ENCODE measurements around the gene HOXA7.

HOXA7 gene

GRCh38 chr7:27170426-27171324 is 14.2 kb upstream of the HOXA7 start:
- no peak for DNase-seq

GRCh38 chr7:27169658-27170425 is 13.4 kb upstream of the HOXA7 start:
- DNase-seq = no peak

GRCh38 chr7:27168265-27168947 is 11.9 kb upstream of the HOXA7 start:
- peak in 1 of 2 donors; percentile 39 for DNase-seq

GRCh38 chr7:27167916-27168264 is 11.4 kb upstream of the HOXA7 start:
- DNase-seq = no peak

GRCh38 chr7:27166531-27167505 is 10.3 kb upstream of the HOXA7 start:
- no peak for DNase-seq

DNA sequence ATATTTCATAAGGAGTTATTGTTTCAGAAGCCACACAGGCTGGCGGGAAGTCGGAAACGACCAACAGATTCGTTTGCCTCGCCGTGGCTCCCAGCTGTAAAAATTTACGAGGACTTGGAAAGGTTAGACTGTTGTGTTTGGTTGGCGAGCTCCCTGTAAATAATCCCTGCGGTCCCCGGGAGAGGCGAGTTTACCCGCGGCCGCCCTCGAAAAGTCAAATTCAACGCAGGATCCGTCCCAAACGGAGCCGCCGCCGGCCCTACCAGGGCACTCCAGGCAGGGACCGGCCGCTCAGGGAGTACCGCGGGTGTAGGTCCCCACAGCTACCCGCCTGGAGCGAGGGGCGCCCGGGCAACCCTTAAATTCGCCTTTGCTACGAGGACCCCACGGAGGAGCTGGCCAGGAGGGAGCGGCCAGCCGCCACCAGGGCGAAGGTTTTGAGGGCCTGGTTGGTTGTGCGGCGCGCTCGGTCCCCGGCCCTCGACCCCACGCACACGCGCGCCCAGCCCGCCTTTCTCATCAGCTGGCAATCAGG is 9.6 kb upstream of the HOXA7 start:
- no peak for DNase-seq

DNA sequence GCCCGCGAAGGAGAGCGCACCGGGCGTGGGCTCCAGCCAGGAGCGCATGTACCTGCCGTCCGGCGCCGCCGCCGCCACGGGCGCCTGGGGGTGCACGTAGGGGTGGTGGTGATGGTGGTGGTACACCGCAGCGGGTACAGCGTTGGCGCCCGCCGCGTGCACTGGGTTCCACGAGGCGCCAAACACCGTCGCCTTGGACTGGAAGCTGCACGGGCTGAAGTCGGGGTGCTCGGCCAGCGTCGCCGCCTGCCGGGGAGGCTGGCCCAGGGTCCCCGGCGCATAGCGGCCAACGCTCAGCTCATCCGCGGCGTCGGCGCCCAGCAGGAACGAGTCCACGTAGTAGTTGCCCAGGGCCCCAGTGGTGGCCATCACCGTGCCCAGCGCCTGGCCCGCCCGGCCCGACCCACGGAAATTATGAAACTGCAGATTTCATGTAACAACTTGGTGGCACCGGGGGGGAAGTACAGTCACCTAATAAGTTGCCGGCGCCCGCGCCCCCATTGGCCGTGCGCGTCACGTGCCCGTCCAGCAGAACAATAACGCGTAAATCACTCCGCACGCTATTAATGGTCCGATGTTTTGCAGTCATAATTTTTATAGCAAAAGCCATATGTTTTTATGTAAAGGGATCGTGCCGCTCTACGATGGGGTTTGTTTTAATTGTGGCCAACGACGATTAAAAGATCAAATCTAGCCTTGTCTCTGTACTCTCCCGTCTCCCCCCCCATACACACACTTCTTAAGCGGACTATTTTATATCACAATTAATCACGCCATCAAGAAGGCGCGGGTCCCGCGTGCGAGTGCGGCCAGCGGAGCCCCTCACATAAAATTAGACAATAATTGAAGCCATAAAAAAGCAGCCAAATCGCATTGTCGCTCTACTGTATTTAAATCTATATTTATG is 8.9 kb upstream of the HOXA7 start, which contains the start of gene HOXA9:
Gene HOXA9 (minus strand): TSS at position 449 of the 907 bp plus-strand sequence. CDS start 80 bp downstream, at position 369.
- DNase-seq = peak; percentile 70 to 75

DNA sequence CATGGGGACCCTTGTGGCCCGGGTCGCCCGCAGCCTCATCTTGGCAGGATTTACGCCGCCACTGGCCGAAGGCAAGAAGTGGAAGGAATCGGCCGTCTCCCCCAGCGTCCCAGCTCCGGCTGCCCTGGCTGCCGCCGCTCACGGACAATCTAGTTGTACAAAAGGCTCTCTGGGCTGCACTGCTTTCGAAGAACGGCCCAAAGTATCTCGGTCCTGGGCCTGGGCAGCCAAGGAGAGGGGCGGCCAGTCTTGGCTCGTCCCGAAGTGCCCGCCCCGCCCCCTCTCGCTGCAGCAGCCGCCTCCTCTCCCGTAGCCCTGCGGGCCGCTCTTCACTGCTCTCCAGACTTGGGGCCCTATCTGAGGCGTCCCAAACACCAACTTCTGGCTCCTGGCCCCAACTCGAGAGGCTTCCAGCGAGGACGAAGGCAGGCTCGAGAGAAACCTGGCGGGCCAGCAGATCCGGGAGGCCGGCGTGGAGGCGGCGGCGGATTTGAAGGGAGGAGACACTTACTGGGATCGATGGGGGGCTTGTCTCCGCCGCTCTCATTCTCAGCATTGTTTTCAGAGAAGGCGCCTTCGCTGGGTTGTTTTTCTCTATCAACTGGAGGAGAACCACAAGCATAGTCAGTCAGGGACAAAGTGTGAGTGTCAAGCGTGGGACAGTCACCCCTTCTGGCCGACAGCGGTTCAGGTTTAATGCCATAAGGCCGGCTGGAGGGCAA is 8.1 kb upstream of the HOXA7 start:
- DNase-seq = no peak

- no peak for DNase-seq
These were observed 7.5 kb upstream of the HOXA7 start for GRCh38 chr7:27164045-27164366.

DNA sequence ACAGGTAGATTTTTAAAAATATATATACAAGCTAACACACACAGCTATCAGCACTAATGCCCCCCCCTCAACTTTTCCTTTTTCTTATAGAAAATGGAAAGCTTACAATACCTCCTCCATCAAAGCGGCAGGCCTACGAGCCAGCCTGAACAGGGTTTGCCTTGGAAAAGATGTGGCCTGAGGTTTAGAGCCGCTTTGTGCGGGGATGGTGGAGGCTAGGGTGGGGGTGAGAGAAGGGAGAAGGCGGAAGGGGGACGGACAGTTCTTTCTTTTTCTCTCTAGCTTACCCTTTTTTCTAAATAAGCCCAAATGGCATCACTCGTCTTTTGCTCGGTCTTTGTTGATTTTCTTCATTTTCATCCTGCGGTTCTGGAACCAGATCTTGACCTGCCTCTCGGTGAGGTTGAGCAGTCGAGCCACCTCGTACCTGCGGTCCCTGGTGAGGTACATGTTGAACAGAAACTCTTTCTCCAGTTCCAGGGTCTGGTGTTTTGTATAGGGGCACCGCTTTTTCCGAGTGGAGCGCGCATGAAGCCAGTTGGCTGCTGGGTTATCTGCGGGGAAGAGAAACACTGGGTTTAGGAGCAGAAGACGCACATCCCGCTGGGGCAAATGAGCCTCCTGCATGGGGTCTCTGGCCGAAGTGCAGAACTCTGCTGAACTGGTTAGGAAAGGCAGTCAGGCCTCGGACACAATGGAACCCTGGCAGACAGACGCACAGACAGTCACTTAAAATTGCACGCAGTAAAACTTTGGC is 7.0 kb upstream of the HOXA7 start:
- no peak for DNase-seq

DNA sequence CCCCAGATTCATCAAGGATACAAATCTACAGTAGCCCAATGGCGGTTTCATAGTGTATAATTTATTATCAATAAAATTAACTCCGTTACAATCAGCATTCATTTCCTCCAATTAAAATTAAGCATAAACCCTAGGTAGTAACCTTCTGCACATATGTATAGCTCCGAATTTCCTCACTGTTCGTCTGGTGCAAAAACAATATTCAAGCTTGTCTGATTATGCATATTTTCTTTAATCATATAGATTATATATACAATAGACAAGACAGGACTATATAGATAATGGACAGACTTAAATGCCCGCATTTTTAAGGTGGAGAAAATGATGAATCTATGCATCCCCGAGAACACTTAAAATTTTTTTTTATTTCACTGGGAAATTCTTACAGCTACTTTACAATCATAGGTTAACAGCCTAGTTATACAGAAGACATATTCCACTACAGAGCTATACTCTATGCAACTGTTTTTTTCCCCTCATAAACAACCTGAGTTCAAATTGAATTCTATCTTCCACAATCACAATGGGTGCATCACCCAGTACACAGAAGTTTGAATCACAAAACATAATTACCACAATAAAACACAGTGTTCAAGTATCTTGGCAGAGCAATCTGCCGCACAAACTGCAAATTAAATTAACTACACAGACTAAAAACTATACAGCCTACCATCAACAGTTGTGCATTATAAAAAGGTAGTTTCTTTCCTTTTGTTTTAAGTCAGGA is 6.2 kb upstream of the HOXA7 start:
- no peak for DNase-seq

DNA sequence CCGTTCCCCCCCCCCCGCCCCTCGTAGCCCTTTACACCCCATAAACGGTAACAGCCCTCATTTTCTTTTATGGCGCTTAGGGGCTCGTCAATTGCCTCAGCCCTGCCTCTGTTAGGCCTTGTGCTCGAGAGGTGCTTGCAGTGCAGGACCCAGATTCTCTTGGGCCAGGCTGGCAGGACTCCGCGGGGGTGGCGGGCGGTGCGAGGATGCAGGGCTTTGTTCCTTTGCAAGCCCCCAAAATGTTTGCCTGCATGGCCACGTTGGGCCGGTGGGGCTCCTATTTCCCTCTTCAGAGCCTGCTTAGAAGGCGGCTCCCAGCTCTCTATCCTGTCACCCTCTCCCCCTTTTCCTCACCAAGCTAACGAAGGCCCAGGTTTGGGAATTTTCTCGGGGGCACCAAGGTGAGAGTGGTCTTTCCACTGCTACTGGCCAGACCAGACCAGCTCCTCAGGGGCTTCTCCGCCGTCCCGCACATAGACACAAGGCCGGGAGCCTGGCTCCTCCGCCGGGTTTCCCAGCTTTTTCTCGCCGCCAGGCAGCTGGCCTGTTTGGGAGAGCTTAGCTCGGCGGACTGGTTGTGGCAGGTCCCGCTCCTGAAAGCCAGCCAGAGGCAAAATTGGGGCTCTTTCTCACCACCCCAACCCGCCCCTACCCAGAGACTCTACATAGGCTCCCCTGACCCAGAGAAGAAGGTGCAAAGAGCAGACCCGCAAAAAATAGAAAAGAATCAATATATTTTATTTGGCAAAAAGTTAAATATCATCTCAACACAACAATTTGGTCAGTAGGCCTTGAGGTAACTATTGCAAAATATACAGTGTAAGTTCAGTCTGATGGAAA is 5.5 kb upstream of the HOXA7 start:
- DNase-seq = no peak

GRCh38 chr7:27161214-27161720 is 4.8 kb upstream of the HOXA7 start:
- DNase-seq = peak; percentile 61 to 68

DNA sequence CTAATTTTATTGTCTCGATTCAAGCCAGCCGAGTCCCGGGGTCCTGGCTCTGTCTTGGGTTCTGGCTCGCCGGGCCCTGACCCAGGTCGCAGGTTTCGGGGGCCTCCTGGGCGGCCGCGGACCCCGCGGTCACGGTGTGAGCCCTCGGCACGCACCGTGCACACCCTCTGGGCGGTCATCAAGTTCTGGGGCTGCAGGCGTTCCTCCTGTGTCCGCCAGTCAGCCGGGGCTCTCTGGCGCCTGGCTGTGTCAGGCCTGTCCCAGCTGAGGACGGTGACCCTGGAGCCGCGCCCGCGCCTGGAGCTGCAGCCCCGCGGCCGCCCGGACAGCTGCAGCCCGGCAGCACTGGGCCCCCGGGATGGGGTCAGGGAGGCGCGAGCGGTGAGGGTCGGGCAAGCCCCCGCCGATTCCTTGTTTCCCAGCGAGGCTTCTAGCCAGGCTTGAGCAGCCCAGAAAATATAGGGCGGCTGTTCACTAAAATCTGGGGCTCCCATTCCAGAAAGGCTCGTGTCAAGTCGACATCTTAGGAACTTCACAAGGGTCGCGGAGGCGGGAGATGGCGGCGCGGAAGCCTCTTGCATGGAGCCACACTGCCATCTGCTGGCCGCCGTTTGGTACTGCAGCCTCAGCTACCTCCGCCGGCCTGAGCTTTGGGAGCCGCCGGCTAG is 4.2 kb upstream of the HOXA7 start:
- peak; percentile 80 to 87 for DNase-seq

GRCh38 chr7:27160145-27160545 is 3.7 kb upstream of the HOXA7 start:
- no peak for DNase-seq

- no peak for DNase-seq
These were observed 3.0 kb upstream of the HOXA7 start for GRCh38 chr7:27159266-27160144.
